ENCODE results near the gene CCR4.

DNA sequence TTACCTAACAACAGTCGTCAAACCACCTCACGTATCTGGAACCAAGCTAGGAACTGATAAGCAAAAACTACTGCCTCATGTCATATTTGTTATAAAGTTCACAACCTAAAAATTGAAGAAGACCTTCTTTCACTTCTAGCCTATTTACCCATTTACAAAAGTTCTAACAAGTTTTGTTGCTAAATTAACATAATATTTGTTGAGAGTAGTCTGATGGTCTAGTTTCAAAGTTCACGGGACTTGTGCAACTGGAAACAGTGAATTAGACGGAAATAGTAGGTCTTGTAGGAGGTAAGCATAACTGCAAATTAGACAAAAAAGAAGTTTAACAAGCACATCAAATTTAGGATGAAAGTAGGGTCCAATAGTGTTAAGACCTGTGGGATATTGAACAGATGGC lies 51.9 kb downstream of the CCR4 start:
- no peak for TF ChIP-seq POLR2A (IDR thresholded peaks at IDR 0.05; ENCODE audit: low read depth, low read length)
- TF ChIP-seq PAX5 (IDR thresholded peaks at IDR 0.05; ENCODE audit: insufficient read depth, low read length, severe bottlenecking) = no peak
- TF ChIP-seq POU2F2 (IDR thresholded peaks at IDR 0.05; ENCODE audit: low read depth, low read length) = no peak
- TF ChIP-seq SPI1 (IDR thresholded peaks at IDR 0.05; ENCODE audit: low read depth, low read length) = no peak
- no peak for TF ChIP-seq POLR2AphosphoS5 (IDR thresholded peaks at IDR 0.05; ENCODE audit: low read depth, low read length)
- TF ChIP-seq TAF1 (IDR thresholded peaks at IDR 0.05; ENCODE audit: low read depth, low read length) = no peak

Data from GM12891 (cell line).